Epithelial cell of prostate (primary cell): ENCODE measurements around the gene KISS1R.
A peak's percentile ranks its signal among the peaks of the same experiment; 100 is the strongest.

ENCODE experiments used
- DNase-seq: peaks from one replicate; pipeline ENCODE4 v3.0.0-alpha.2; 2011; ENCODE audit warnings: low read depth, low spot score
- H3K27ac ChIP-seq: fragments of 450-650 bp; 2 replicates; pipeline ENCODE4 v1.5.1; 2017; ENCODE audit warnings: mild to moderate bottlenecking

The KISS1R gene

DNA sequence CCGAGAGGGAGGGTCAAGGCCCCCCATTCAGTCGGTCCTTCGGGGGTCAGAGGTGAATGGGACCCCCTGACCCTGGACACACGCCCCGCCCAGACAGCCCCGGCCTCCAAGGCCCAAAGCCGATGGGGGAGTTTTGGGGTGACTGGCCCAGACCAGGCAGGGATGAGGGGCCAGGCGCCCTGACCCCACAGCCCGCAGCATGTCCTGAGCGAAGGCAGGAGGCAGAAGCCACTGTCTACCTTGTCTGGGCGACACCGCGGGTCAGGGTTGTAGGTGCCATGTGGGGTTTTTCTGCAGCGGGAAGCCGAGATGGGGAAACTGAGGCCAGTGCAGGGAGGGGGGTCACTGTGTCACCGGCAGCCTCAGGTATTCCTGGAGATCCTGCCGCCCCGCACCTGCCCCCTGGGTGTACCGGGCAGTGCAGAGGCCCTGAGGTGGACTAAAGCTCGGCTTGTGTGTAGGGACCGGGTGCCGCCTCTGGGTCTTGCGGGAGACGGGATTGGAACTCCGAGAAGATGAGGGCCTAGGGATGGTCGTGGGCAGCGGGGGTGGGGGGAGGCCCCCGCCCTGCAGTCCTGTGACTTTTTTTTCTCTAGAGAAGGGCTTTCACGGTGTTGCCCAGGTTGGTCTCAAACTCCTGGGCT lies 17.2 kb downstream of the KISS1R start:
- no peak overlapping the region for H3K27ac ChIP-seq

DNA sequence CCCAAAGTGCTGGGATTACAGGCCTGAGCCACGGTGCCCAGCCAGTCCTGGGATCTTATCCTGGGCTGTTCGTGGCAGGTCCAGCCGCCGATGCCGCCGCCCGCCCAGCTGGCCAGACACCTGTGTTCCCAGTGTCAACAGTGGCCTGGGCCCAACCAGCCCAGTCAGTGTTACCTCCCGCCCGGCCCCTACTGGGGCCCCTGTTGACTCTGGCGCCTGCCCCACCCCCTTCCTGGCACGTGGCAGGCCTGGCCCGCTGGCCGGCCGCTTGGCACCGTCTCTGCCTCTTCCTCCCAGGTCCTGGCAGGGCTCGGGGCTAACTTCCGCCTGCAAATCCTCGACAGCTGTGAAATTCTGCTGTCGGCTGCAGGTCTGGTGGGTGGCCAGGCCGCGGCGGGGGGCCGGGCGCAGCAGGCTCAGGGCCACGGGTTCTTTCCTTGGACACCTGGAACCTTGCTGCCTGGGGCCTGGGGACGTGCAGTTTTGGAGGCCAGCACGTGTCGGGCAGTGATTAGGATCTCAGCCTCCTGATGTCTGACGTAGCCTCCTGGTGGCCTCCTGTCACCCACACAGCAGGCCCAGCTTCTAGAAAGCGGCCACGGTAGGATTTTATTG lies 17.8 kb downstream of the KISS1R start:
- no peak overlapping the region for H3K27ac ChIP-seq
- DNase-seq, result no peak

More for the DNA sequence above, 17.2 kb downstream of the KISS1R start:
- no peak for DNase-seq

DNA sequence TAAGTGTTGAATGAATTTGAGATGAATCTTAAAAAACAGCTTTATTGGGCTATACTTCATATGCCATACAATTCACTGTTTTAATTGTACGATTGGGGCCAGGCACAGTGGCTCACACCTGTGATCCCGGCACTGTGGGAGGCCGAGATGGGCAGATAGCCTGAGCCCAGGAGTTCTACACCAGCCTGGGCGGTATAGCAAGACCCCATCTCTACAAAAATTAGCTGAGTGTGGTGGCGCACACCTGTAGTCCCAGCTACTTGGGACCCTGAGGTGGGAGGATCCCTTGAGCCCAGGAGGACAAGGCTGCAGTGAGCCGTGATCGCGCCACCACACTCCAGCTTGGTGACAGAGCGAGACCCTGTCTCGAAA lies 19.0 kb downstream of the KISS1R start:
- no peak for DNase-seq
- no peak overlapping the region for H3K27ac ChIP-seq

DNA sequence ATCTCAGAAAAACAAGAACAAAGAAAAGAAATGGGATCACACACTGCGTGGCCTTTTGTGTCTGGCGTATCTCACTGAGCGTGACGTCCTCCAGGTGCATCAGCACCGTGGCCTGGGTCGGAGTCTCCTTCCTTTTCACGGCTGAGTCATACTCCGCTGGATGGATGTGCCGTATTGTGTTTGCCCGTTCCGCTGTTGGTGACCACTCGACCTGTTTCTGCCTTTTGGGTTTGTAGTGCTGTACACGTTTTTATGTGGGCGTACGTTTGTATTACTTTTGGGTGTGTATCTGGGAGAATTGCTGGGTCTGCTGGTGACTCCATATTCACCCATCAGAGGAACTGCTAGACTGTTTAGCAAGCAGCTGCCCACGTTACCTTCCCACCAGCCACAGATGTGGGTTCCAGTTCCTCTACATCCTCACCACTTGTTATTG lies 20.1 kb downstream of the KISS1R start:
- DNase-seq, result no peak
- H3K27ac ChIP-seq, result no peak overlapping the region

DNA sequence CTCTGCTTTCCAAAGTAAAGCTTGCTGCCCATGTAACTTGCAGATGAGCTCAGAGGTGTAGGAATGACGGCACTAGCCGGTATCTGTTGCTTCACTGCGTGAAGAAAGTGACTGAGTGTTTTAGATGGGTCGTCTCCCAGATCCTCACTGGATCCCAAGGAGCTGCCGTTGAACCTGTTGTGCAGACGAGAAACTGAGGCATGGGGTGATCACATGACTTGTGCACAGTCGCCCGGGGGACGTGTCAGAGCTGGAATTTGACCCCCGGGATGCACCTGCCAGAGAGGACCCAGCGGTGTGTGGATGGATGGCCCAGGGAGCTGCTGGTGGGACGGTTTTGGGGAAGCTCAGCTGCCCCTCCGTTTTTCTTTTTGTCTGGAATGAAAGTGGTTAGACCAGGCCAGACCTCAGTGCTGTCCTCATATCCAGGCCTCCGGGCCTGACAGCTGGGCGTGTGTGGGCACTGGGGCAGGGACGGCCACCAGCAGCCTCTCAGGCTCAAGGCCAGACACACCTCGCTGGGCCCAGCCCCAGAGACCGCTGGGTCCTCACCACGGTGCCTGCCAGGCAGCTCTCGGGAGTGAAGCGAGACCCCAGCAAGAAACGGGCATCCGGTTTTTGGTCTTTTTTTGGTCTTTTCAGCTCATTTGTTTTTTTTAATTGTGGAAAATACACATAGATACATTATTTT lies 21.2 kb downstream of the KISS1R start:
- DNase-seq, result no peak
- no peak overlapping the region for H3K27ac ChIP-seq

DNA sequence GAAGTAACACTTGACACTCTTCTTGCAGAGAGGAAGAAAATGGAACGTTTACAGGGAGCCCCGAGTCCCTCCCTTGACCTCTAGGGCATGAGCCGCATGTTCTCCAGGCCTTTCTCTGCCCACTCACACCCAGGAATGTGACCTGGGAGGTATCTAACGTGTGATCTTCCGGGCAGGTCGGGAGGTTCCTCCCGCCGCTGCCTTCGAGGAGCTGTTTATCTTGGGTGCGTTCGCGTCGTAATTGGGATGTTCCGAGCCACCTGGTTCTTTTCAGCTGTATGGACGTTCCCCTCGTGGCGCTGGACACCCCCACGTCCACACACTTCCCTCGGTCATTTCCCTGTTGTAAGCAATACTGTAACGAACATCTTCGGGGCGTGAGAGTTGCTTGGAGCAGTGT lies 22.3 kb downstream of the KISS1R start:
- no peak for DNase-seq
- H3K27ac ChIP-seq, result no peak overlapping the region

DNA sequence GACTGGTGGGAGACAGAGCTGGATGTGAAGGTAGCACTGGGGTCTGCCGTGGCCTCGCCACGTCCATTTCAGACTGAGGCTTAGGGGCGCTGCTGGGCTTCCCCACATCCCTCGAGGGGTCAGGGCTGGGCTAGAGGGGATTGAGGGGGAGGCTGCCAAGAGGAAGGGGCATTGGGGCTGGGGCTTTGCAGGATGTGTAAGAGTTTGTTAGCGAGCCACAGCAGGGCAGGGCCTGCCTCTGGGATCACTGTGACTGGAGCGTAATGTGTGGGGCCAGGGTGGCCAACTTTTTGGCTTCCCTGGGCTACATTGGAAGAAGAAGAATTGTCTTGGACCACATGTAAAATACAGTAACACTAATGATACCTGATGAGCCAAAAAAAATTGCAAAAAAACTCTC lies 22.8 kb downstream of the KISS1R start:
- no peak for DNase-seq
- peak overlapping the region; percentile 60 for H3K27ac ChIP-seq

DNA sequence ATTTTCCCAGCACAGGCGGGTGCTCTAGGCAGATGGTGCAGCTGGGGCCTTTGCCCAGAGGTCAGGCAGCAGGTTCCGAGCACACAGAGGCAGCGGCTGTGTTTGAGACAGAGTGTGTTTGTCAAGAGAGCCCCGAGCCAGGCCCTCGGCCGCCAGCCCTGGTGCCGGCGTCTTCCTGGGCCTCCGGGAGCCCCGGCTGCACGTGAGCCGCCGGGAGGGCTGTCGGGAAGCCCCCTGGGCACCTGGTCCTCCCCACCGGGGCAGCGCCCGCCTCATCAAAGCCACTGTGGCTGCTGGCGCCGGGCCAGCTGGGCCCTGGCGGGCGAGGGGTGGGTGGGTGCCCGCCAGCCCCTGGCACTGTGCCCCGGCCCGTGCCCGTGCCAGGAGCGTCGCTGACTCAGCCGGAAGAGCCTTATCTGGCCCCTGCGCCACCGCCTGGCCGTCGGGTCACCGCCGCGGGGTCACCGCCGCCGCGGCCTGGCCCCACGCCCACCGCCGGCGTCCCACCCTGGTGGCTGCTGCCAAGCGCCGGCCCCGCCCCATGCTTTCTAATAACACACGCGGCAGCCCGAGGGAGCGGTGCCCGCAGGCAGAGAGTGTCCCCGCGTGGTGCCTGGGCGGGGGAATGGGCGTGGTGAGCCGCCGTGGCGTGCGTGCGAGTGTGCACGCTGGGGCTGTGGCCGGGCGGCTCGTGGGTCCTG lies 23.6 kb downstream of the KISS1R start:
- peak overlapping the region; percentile 60 for H3K27ac ChIP-seq
- DNase-seq, result no peak

DNA sequence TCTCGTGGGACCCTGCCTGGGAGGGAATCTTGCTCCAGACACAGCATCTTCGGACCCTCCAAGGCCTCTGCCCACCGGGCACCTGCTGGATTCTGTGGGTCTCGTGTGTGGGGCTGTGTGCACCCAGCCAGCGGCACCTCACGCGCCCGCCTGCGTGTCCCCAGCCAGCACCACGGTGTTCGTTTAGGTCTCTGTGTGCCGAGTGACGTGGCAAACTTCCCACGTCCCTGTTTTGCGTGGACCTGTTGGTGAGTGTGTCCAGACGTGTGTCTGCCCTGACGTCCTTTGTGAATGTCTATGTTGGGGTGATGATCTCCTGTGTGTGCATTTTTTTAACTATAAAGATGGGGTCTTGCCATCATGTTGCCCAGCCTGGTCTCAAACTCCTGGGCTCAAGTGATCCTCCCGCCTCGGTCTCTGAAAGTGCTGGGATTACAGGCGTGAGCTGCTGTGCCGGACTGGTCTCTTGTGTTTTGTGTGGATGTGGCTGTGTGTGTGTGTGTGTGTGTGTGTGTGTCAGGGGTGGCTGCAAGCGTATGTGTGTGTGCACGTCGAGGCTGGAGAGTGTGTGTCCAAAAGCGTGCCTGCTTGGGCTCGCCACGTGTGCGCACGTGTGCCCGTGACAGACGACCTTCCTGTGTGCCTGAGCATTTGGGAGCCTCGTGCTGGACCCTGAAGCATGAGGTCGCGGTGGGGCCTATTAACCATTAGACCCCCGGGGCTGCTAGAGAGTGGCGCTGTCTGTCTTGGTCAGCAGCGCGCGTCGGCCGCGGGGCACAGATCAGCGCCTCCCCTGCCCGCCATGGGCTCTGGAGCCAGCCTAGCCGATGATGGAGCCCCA lies 24.4 kb downstream of the KISS1R start:
- peak overlapping the region; percentile 60 for H3K27ac ChIP-seq
- no peak for DNase-seq

DNA sequence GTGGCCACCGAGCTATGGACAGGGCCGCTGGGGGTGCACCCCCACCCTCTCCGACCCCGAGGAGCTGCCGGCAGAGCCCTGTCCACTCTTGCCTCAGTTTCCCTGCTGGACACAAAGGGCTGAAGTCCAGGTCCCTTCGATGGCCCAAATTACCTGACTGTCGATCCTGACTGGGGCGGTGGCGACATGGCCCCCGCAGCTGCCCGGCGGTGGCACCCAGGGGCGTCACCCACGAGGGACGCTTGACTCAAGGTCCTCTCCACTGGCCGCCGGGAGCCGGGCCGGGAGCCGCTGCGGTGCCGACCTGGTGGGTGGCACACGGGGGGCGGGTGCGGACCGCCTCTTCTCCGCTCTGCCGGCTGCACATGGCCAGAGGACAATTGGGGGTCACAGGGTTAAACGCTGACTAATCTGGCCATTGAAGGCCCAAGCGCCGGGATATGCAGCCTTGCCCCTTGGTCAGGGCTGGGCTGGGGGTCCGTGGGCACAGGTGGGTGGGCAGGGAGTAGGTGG lies 25.1 kb downstream of the KISS1R start:
- DNase-seq, result no peak
- H3K27ac ChIP-seq, result no peak overlapping the region

DNA sequence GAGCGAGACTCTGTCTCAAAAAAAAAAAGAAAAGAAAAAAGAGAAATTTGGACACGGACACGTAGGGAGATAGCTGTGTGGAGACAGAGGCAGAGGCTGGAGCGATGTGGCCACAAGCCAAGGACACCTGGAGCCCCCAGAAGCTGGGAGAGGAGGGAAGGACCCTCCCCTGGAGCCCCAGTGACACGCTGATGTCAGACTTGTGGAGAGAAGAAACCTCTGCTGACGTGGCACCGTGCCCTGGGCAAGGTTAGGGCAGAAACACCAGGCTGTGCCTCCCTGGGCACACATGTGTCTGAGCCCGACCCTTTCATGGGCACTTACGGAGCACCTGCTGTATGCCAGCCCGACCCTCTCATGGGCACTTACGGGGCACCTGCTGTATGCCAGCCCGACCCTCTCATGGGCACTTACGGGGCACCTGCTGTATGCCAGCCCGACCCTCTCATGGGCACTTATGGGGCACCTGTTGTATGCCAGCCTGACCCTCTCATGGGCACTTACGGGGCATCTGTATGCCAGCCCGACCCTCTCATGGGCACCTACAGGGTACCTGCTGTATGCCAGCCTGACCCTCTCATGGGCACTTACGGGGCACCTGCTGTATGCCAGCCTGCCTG lies 26.5 kb downstream of the KISS1R start:
- DNase-seq, result no peak
- H3K27ac ChIP-seq, result no peak overlapping the region

DNA sequence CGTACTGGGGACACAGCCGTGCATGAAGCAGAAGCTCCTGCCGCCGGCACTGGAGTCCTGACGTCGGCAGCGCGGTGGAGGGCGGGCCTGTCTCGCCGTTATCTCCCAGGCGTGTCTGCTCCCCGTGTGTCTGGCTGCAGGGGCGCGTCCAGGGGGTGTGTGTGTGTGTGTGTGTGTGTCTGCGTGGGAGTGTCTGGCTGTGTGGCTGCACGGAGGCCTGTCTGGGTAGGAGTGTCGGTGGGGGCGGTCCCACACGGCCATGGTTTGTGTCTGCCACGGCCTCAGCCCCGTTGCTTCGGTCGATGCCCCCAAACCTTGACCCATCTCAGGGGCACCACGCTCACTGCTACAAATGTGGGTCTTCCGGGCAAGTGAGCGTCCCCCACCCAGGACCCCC lies 27.0 kb downstream of the KISS1R start:
- no peak for DNase-seq
- H3K27ac ChIP-seq, result no peak overlapping the region

DNA sequence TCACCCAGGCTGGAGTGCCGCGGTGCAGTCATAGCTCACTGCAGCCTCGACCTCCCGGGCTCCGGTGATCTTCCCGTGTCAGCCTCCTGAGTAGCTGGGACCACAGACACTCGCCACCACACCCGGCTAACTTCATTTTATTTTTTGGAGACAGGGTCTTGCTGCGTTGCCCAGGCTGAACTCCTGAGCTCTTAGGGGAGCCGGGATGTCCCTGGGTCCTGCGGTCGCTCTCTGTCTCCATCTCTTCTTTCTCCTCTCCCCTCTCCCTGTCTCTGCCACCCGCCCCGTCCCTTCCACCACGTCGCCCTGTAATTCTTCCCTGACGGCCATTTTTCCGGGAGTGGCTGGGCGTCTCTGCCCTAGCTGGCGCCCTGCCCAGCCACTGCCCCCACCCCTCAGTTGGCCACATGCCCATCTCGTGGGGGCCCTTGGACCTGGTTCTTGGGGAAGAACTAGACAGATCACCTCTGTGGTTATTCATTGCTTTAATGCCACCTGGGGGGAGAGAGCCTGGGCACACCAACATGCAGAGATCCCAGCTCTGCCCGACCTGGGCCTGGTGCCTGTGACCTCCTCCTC lies 27.6 kb downstream of the KISS1R start:
- no peak overlapping the region for H3K27ac ChIP-seq
- DNase-seq, result no peak

DNA sequence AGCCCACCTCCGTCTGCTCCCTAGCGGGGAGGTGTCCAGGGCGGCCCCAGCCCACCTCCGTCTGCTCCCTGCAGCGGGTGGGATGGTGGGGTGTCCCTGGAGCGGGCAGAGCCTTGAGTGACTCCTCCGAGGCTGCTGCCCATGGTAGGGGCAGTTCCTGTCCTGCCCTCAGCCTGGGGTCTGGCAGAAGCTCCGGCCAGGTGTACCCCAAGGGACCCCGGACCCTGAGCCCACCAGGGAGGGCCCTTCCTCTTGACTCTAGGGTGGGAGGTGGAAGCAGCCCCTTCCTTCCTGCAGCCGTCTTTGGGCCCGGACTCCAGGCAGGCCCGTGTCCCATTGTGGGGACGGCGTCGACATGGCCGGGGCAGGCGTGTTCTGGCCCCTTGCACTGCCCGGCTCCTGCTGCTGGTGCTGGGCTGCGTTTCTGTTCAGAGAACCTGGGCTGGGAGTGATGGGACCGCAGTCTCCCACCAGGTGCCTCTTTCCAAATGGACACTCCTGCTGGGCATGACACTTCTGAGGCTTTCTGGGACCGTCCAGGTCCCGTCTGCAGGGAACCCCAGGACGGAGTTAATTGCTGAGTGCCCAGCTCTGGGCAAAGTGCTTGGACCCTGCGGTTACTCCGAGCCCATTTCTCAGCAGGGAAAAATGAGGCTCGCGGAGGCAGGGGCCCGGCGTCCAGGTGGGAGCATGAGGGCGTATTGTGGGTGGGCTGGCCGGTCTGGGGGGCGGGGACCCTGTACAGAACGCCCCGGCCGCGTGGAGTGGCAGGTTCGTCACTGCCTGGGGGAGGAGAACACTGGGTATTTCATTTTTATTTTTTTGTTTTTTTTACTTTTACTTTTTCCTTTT lies 28.5 kb downstream of the KISS1R start:
- no peak for DNase-seq
- H3K27ac ChIP-seq, result no peak overlapping the region

DNA sequence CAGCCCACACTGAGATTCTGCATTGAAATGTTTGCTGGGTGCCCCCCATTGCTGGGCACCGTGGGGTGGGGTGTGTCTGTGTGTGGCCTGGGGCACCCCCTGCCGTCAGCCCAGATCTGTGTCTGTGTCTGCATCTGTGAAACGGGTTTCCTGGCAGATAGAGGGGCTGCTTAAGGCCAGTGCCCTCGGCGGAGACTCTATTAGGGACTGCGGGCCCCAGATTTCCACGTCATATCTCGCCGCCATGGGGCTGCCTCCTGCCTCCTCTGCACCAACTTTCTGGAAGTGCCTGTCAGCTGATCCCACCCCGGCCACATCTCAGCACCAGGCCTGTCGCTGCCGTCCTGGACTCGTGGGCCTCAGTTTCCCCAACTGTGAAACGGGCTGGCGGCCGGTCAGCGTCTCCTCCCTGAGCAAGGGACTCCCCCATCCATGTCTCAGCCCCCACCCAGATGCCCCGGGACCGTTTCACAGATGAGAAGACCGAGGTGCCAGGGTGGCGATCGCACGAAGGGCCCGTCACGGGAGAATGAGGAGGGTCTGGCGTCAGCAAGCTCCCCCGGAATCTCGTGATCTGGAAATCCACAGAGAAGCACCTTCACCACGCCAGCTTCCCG lies 30.1 kb downstream of the KISS1R start:
- no peak for DNase-seq

DNA sequence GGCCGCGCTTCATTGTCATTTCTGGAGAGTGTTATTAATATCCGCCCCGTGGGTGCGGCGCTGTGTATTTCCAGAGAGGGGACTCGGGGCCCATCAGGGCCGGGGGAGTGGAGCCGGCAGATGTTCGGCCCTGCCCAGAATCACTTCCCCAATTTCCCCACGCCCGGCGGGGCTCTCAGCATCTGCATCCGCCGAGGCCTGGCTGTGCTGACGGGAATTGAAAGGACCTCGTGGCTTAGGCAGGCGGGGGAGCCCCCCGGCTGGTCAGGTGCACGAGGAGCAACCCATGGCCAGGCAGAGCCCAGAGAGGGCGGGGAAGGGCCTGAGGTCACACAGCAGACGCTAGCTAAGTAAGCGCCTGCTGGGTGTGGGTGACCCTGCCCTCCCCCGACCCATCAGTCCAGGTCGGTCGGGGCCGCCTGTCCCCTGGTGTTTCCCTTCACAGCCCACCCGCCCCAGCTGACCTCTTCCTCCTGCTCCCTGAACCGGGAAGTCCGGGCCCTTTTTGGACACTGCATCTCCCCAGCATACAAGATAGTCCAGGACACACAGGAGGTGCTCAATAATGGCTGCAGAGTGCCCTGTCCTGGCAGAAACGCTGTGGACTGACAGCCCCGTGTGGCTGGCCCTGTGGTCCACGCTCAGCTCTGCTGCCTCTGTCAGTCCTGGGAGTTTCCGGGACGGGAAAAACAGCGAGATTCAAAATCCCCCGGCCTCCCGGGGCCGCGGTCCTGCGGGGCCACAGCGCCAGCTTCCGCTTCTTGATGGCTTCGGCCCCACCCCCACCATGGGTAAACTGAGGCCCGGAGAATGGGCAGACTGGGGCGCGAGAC lies 30.8 kb downstream of the KISS1R start:
- no peak overlapping the region for H3K27ac ChIP-seq
- no peak for DNase-seq

More for the DNA sequence above, 30.1 kb downstream of the KISS1R start:
- H3K27ac ChIP-seq, result no peak overlapping the region

DNA sequence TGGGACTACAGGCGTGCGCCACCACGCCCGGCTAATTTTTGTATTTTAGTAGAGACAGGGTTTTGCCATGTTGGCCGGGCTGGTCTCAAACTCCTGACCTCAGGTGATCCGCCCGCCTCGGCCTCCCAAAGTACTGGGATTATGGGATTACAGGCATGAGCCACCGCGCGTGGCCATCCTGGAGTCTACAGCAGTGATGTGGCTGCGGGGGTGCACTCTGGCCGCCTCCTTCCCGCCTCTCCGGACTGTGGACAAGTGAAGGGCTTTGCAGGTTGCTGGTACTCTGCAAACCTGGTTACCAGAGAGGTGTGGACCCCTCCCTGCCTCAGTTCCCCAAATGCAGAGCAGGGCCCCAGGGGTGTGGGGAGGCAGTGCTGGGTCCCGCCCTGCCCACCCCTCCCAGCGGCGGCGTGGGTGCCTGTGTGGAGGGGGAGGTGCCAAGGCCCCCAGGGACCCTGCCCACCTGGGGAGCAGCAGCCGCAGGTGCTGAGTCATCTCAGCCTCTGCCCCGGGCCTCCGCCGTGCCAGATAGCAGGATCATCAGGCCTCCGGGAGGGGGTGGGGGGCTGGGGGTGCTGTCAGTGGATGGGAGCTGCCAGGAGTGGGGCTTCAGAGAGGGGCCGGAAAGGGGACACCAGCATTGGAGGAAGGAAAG lies 31.8 kb downstream of the KISS1R start:
- no peak overlapping the region for H3K27ac ChIP-seq
- no peak for DNase-seq
